Measurements from ENCODE around the gene ZNF343.

The ZNF343 gene

DNA sequence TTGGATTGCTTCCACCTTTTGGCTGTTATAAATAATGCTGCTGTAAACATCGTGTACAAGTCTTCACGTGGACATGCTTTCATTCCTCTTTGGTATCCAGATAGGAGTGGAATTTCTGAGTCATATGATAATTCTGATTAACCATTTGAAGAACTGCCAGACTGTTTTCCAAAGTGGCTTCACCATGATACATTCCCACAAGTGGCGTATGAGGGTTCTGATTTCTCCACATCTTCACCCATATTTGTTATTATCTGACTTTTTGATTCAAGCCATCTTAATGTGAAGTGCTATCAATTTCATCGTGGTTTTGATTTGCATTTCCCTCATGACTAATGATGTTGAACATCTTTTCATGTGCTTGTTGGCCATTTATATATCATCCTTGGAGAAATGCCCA, 35.2 kb downstream of the ZNF343 start:
- DNase-seq (ENCODE audit: low spot score): no peak

GRCh38 chr20:2470423-2471193, 38.1 kb downstream of the ZNF343 start, which contains the start of gene SNRPB:
Gene SNRPB (minus strand): TSS chr20:2470789. CDS start chr20:2470690, 99 bp downstream.
- peak; percentile 99 for DNase-seq (ENCODE audit: low spot score)

GRCh38 chr20:2469991-2470422, 38.7 kb downstream of the ZNF343 start:
- no peak for DNase-seq (ENCODE audit: low spot score)

GRCh38 chr20:2468581-2469407, 39.9 kb downstream of the ZNF343 start:
- DNase-seq (ENCODE audit: low spot score): no peak

- no peak for DNase-seq (ENCODE audit: low spot score)
These were observed 41.3 kb downstream of the ZNF343 start for GRCh38 chr20:2467412-2467811.

DNA sequence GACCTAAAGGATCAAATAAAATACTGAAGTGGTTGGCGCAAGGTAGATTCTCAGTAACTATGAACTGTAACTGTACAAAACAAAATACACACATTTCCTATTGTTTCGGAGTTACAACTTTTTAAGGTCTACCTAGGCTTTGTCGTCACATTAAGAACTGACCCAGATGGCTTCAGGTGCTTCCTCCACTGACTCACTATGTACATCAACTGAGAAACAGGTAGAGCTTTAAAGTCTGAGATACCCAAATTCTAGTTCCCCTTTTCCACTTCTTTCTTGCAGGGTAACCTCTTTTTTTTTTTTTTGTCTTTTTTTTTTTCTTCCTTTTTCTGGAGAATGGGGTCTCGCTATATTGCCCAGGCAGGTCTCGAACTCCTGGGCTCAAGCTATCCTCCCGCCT, 43.6 kb downstream of the ZNF343 start:
- no peak for DNase-seq (ENCODE audit: low spot score)

- DNase-seq (ENCODE audit: low spot score): no peak
These were observed 44.9 kb downstream of the ZNF343 start for GRCh38 chr20:2463616-2464365.

- no peak for DNase-seq (ENCODE audit: low spot score)
These were observed 46.2 kb downstream of the ZNF343 start for GRCh38 chr20:2462484-2462883.

DNA sequence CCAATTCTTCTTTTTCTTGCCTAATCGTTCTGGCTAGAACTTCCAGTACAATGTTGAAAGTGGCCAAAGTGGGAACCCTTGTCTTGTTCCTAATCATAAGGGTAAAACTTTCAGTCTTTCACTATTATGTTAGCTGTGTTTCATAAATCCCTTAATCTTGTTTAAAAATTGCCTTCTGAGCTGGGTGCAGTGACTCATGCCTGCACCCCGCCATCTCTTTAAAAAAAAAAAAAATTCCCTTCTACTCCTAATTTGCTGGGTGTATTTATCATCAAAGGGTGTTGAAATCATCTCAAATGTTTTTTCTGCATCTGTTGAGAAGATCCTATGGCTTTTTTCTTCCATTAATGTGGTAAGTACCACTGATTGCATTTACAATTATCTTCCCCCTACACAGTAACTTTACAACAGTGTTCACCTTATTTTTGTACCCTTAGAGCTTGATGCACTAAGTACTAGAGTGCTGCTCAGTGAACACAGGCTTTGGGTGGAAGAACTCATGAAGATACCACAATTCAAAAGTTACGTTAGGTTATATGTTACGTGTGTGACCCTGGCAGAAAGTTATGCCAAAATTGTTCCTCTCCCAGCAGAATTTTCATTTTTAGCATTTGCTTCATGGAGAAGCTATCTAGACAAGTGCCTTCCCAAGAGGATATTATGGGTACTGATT, 47.8 kb downstream of the ZNF343 start:
- DNase-seq (ENCODE audit: low spot score): no peak

- no peak for DNase-seq (ENCODE audit: low spot score)
These were observed 48.5 kb downstream of the ZNF343 start for GRCh38 chr20:2459981-2460751.

- DNase-seq (ENCODE audit: low spot score): no peak
These were observed 49.7 kb downstream of the ZNF343 start for GRCh38 chr20:2458919-2459499.

DNA sequence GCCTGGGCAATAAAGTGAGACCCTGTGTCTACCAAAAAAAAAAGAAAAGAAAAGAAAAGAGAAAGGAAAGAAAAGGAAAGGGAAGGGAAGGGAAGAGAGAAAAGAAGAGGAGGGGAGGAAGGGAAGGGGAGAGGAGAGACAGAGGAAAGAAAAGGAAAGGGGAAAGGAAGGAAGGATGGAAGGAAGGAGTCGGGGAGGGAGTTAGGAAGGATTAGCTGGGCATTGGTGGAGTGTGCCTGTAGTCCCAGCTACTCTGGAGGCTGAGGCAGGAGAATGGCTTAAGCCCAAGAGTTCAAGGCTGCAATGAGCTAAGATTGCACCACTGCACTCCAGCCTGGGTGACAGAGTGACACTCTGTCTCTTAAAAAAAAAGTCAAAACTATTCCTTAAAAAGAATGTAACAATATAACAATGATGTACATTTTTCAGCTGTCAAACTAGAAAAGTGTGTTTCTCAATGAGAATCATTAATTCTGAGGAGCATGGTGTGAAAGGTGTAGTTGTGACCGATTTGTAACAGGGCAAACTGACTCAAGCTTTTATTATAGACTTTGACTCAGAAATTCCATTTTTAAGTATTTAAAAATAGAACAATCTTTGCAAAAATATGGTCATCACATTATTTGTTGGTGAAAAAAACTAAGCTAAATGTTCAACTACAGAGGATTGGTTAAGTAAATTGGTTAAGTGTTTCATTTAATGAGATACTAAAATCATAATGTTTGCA, 52.8 kb downstream of the ZNF343 start:
- DNase-seq (ENCODE audit: low spot score): no peak

GRCh38 chr20:2453792-2454191, 54.9 kb downstream of the ZNF343 start:
- no peak for DNase-seq (ENCODE audit: low spot score)

DNA sequence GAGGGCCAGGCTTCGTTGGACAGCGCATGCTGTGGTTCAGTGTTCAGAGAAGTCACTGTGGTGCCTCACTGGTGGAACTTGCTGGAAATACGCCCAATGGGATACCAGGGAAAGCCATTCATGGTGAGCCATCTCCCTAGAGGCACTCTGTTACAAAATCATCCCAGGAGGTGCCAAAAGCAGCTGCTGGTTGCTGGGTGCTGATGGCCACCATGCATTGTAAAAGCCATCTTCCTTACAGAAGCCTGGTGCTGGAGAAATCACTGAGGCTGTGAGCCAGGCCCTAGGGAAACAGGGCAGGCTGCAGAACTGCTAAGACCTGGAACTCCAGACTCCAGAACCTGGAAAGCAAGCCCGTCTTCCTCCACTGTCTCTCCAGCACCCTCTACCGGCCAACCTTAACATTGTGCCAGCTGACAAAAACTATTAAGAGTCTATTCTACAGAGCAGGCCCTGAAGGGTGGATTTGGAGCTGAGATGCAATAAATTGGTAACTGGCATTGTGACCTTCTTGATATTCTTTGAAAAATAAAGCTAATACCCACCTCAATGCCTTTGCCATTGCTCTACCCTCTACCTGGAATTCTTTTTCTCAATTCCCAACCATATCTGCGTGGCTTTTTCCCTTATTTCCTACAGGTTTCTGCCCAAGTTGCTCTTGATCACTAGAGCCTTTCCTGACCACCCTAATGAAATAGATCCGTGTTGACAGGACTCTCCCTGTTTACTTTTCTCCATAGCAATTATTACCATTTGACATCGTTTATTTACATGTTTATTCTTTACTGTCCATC, 56.6 kb downstream of the ZNF343 start:
- DNase-seq (ENCODE audit: low spot score): peak; percentile 60

GRCh38 chr20:2451422-2451821, 57.3 kb downstream of the ZNF343 start:
- DNase-seq (ENCODE audit: low spot score): no peak

- no peak for DNase-seq (ENCODE audit: low spot score)
These were observed 59.3 kb downstream of the ZNF343 start for GRCh38 chr20:2449386-2449785.

- no peak for DNase-seq (ENCODE audit: low spot score)
These were observed 61.9 kb downstream of the ZNF343 start for GRCh38 chr20:2446845-2447244.

Data from globus pallidus (tissue), 1 donor.